OCI-LY7 (cell line): ENCODE data around the gene NRP1. TPM values are rescaled to one million over a fixed set of nuclear protein-coding genes. Genes with fewer than 3 reads are reported as not detected.

Experiments
- BruUV-seq: library from RNA; stranded (reverse); fragments of 400-500 nt; replicated peaks from 2 replicates; lab custom pipeline; 2021; lab: Mats Ljungman, UMichigan
- CTCF ChIA-PET: fragments of 300-600 bp; sonication (Branson Sonifier 250); formaldehyde crosslinking; loops from one replicate; lab custom pipeline; 2022; ENCODE audit warnings: antibody characterized with exemption; ENCODE audit not compliant: unreplicated experiment; lab: Charles Lee
- POLR2A ChIA-PET: fragments of 300-600 bp; sonication (Branson Sonifier 250); formaldehyde crosslinking; loops from one replicate; lab custom pipeline; 2022; ENCODE audit warnings: antibody characterized with exemption; lab: Charles Lee
- DNase-seq: peaks from one replicate; pipeline ENCODE4 v3.0.0-alpha.2; 2015; ENCODE audit warnings: low spot score
- H2AFZ ChIP-seq: fragments of 200-600 bp; sonication (generic), shearing (Covaris generic); 2 replicates; pipeline ENCODE4 v1.6.1; 2014; ENCODE audit warnings: mild to moderate bottlenecking, antibody characterized with exemption, low read length, moderate library complexity
- H3K27ac ChIP-seq: fragments of 200-600 bp; sonication (generic); 2 replicates; pipeline ENCODE4 v1.5.1; 2014; ENCODE audit warnings: mixed run types, low read depth, mild to moderate bottlenecking, moderate library complexity, low read length, inconsistent platforms; ENCODE audit not compliant: poor library complexity, severe bottlenecking
- H3K36me3 ChIP-seq: fragments of 200-600 bp; sonication (generic); 2 replicates; pipeline ENCODE4 v1.6.1; 2014; ENCODE audit warnings: mild to moderate bottlenecking, antibody characterized with exemption, low read length, moderate library complexity, mixed read lengths; ENCODE audit not compliant: insufficient read depth
- H3K4me1 ChIP-seq: fragments of 200-600 bp; sonication (generic); 2 replicates; pipeline ENCODE4 v1.5.1; 2014; ENCODE audit warnings: mild to moderate bottlenecking, low read length; ENCODE audit not compliant: insufficient read depth, poor library complexity, severe bottlenecking
- H3K4me2 ChIP-seq: fragments of 200-600 bp; sonication (generic); 2 replicates; pipeline ENCODE4 v1.6.1; 2014; ENCODE audit warnings: mild to moderate bottlenecking, low read length
- H3K4me3 ChIP-seq: fragments of 200-600 bp; sonication (generic); 2 replicates; pipeline ENCODE4 v1.5.1; 2014; ENCODE audit warnings: mild to moderate bottlenecking, low read depth, low read length; ENCODE audit not compliant: poor library complexity, severe bottlenecking
- H3K79me2 ChIP-seq: fragments of 200-600 bp; sonication (generic); 2 replicates; pipeline ENCODE4 v1.6.1; 2016; ENCODE audit warnings: low read depth, mild to moderate bottlenecking, low read length, moderate library complexity, mixed read lengths; ENCODE audit not compliant: insufficient read depth
- H3K9me2 ChIP-seq: fragments of 200-600 bp; sonication (generic); 2 replicates; pipeline ENCODE4 v1.6.1; 2016; ENCODE audit warnings: mild to moderate bottlenecking, low read length, mixed read lengths; ENCODE audit not compliant: insufficient read depth
- H3K9me3 ChIP-seq: fragments of 200-600 bp; sonication (generic); 2 replicates; pipeline ENCODE4 v1.6.1; 2014; ENCODE audit warnings: mild to moderate bottlenecking, mixed run types, low read length, mixed read lengths
- H4K20me1 ChIP-seq: fragments of 200-600 bp; sonication (generic); 2 replicates; pipeline ENCODE4 v1.6.1; 2014; ENCODE audit warnings: mild to moderate bottlenecking, antibody characterized with exemption, low read length, moderate library complexity, mixed read lengths; ENCODE audit not compliant: insufficient read depth
- EZH2phosphoT487 ChIP-seq: fragments of 200-600 bp; sonication (generic); IDR thresholded peaks from 2 replicates; pipeline ENCODE4 v1.6.1; 2018; ENCODE audit warnings: low read depth, borderline replicate concordance, mild to moderate bottlenecking, mixed run types, antibody characterized with exemption, low read length, moderate library complexity, mixed read lengths
- intact Hi-C: fragments of 100-400 bp; cut with micrococcal nuclease; formaldehyde crosslinking; loops from one replicate; pipeline ENCODE4 v1.10.0; 2022; ENCODE audit not compliant: unreplicated experiment
- total RNA-seq, 2 experiments: library from RNA; depleted of rRNA in 1 of 2; stranded (reverse); fragments of >200 nt in 1 of 2; shearing (Covaris generic) in 1 of 2; gene quantifications; 2 replicates each; pipeline ENCODE4 v1.2.3, GENCODE V29; 2014 to 2022
- TF ChIP-seq, protein P1 (sequence below): fragments of 200-600 bp; sonication (generic); conservative IDR thresholded peaks from 2 replicates; pipeline ENCODE4 v1.5.1; 2014; ENCODE audit warnings: mild to moderate bottlenecking, antibody characterized with exemption, low read length, moderate library complexity, mixed read lengths

NRP1 gene
- total RNA-seq, 2 experiments from 2014 or later: not detected

GRCh38 chr10:33160151-33160550, 174.3 kb downstream of the NRP1 start:
- Histone ChIP-seq H3K36me3 (no peaks in the 10 kb centered on the region), H4K20me1 (no peaks in the 10 kb centered on the region), H3K27ac (no peak overlapping the region), H3K4me2 (no peak overlapping the region), H3K4me3 (no peak overlapping the region), H2AFZ (no peak overlapping the region), H3K4me1 (peaks cover 10% of the 10 kb centered on the region), H3K9me3 (no peaks in the 10 kb centered on the region), H3K79me2 (no peaks in the 10 kb centered on the region), H3K9me2 (no peaks in the 10 kb centered on the region)
- CTCF ChIA-PET: no interaction called here
- no peak for DNase-seq
- TF ChIP-seq, protein P1, sequence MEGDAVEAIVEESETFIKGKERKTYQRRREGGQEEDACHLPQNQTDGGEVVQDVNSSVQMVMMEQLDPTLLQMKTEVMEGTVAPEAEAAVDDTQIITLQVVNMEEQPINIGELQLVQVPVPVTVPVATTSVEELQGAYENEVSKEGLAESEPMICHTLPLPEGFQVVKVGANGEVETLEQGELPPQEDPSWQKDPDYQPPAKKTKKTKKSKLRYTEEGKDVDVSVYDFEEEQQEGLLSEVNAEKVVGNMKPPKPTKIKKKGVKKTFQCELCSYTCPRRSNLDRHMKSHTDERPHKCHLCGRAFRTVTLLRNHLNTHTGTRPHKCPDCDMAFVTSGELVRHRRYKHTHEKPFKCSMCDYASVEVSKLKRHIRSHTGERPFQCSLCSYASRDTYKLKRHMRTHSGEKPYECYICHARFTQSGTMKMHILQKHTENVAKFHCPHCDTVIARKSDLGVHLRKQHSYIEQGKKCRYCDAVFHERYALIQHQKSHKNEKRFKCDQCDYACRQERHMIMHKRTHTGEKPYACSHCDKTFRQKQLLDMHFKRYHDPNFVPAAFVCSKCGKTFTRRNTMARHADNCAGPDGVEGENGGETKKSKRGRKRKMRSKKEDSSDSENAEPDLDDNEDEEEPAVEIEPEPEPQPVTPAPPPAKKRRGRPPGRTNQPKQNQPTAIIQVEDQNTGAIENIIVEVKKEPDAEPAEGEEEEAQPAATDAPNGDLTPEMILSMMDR: no peak
- TF ChIP-seq EZH2phosphoT487: no peak
- no TSS peak for BruUV-seq
- POLR2A ChIA-PET: interaction anchor here (0.5 to 1.0 kb wide), 5 partner anchors 10 to 944 kb away, joined by 3 to 5 read pairs (median 4); no protein-coding TSS in a partner anchor
- intact Hi-C loops: no loop called here

- DNase-seq: no peak
- TF ChIP-seq, protein P1: no peak
- no peak for TF ChIP-seq EZH2phosphoT487
- Histone ChIP-seq H4K20me1 (no peaks in the 10 kb centered on the region), H3K27ac (no peak overlapping the region), H3K4me2 (no peak overlapping the region), H3K9me2 (no peaks in the 10 kb centered on the region), H3K4me1 (peaks cover 37% of the 10 kb centered on the region), H3K79me2 (no peaks in the 10 kb centered on the region), H3K4me3 (no peak overlapping the region), H3K9me3 (no peaks in the 10 kb centered on the region), H3K36me3 (no peaks in the 10 kb centered on the region), H2AFZ (no peak overlapping the region)
- CTCF ChIA-PET: no interaction called here
- no TSS peak for BruUV-seq
- intact Hi-C loops: loop anchor here (10.0 kb wide), 1 partner anchor 262 kb away; no protein-coding TSS in a partner anchor
- POLR2A ChIA-PET: no interaction called here
Measured at GRCh38 chr10:33157103-33157502, 177.4 kb downstream of the NRP1 start.
